ENCODE measurements around the gene SUPT4H1.

Gene SUPT4H1

GRCh38 chr17:58301504-58302150 lies 50.4 kb downstream of the SUPT4H1 start:
- TF ChIP-seq TEAD4 (IDR thresholded peaks at IDR 0.05) (no peak), EP300 (IDR thresholded peaks at IDR 0.05; ENCODE audit: borderline replicate concordance) (no peak), RAD21 (IDR thresholded peaks at IDR 0.05; ENCODE audit: low read depth) (no peak), REST (IDR thresholded peaks at IDR 0.05; ENCODE audit: low read depth) (no peak), TCF12 (IDR thresholded peaks at IDR 0.05; ENCODE audit: low read depth) (no peak), EGR1 (IDR thresholded peaks at IDR 0.05) (no peak), FOXM1 (IDR thresholded peaks at IDR 0.05; ENCODE audit: borderline replicate concordance, low read depth) (no peak), TAF1 (IDR thresholded peaks at IDR 0.05; ENCODE audit: low read depth) (no peak), USF1 (IDR thresholded peaks at IDR 0.05) (no peak), YY1 (IDR thresholded peaks at IDR 0.05; ENCODE audit: low read depth) (no peak), CREB1 (IDR thresholded peaks at IDR 0.05; ENCODE audit: low read depth) (no peak), CEBPB (IDR thresholded peaks at IDR 0.05) (no peak), NFIC (IDR thresholded peaks at IDR 0.05) (no peak), ZBTB7A (IDR thresholded peaks at IDR 0.05; ENCODE audit: low read depth) (no peak), MAX (IDR thresholded peaks at IDR 0.05) (no peak)

- TF ChIP-seq CEBPB (IDR thresholded peaks at IDR 0.05) (no peak), ZBTB7A (IDR thresholded peaks at IDR 0.05; ENCODE audit: low read depth) (no peak), RAD21 (IDR thresholded peaks at IDR 0.05; ENCODE audit: low read depth) (no peak), TEAD4 (IDR thresholded peaks at IDR 0.05) (no peak), USF1 (IDR thresholded peaks at IDR 0.05) (no peak), NFIC (IDR thresholded peaks at IDR 0.05) (no peak)
Observed at GRCh38 chr17:58300336-58300735, 51.7 kb downstream of the SUPT4H1 start.

All from Ishikawa (cell line).